Chondrocyte (in vitro differentiated cells): ENCODE data around the gene WDR74. TPM values are rescaled to one million over a fixed set of nuclear protein-coding genes. Genes with fewer than 3 reads are reported as not detected.

Source experiments
- DNase-seq: peaks from one replicate; pipeline ENCODE4 v3.0.0; 2021; ENCODE audit warnings: mixed read lengths, low spot score
- H3K27ac Mint-ChIP-seq: one replicate; pipeline ENCODE4 v1.8.0; 2021; ENCODE audit warnings: mild to moderate bottlenecking, moderate library complexity, mixed read lengths; ENCODE audit not compliant: unreplicated experiment
- H3K27me3 Mint-ChIP-seq: 2 replicates; pipeline ENCODE4 v1.8.0; 2021; ENCODE audit warnings: low read depth, mixed read lengths
- H3K36me3 Mint-ChIP-seq: 2 replicates; pipeline ENCODE4 v1.8.0; 2021; ENCODE audit warnings: low read depth, mixed read lengths
- H3K4me1 Mint-ChIP-seq: 2 replicates; pipeline ENCODE4 v1.8.0; 2021; ENCODE audit warnings: low read depth, mild to moderate bottlenecking, mixed read lengths
- H3K4me3 Mint-ChIP-seq: one replicate; pipeline ENCODE4 v1.8.0; 2021; ENCODE audit warnings: mild to moderate bottlenecking, moderate library complexity, mixed read lengths; ENCODE audit not compliant: unreplicated experiment
- H3K9me3 Mint-ChIP-seq: 2 replicates; pipeline ENCODE4 v1.8.0; 2021; ENCODE audit warnings: low read depth, mixed read lengths
- total RNA-seq: library from RNA; stranded (reverse); gene quantifications from 3 replicates; pipeline ENCODE4 v1.2.1, GENCODE V29; 2021
- TF ChIP-seq, protein P1 (sequence below): fragments of 200-600 bp; sonication (generic); IDR thresholded peaks from 2 replicates; pipeline ENCODE4 v1.5.0; 2021; ENCODE audit warnings: antibody characterized with exemption, mild to moderate bottlenecking, moderate library complexity

WDR74 gene
- total RNA-seq, 1 donor from 2014 or later: 27.9 TPM

DNA sequence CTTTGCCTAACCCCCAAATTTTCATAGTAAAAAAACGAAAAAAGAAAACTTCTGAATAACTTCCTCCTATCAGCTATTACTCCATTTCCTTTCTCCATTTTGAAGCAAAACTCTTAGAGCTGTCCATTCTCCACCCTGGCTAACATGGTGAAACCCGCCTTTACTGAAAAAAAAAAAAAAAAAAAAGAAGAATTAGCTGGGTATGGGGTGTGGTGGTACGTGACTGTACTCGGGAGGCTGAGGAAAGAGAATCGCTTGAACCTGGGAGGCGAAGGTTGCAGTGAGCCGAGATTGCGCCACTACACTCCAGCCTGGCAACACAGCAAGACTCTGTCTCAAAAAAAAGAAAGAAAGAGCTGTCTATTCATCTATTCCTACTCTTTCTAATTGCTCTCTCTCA, 22.8 kb downstream of the WDR74 start:
- no peak for DNase-seq
- TF ChIP-seq, protein P1, sequence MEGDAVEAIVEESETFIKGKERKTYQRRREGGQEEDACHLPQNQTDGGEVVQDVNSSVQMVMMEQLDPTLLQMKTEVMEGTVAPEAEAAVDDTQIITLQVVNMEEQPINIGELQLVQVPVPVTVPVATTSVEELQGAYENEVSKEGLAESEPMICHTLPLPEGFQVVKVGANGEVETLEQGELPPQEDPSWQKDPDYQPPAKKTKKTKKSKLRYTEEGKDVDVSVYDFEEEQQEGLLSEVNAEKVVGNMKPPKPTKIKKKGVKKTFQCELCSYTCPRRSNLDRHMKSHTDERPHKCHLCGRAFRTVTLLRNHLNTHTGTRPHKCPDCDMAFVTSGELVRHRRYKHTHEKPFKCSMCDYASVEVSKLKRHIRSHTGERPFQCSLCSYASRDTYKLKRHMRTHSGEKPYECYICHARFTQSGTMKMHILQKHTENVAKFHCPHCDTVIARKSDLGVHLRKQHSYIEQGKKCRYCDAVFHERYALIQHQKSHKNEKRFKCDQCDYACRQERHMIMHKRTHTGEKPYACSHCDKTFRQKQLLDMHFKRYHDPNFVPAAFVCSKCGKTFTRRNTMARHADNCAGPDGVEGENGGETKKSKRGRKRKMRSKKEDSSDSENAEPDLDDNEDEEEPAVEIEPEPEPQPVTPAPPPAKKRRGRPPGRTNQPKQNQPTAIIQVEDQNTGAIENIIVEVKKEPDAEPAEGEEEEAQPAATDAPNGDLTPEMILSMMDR: no peak
- H3K27ac Mint-ChIP-seq: no peak overlapping the region
- no peaks in the 10 kb centered on the region for H3K27me3 Mint-ChIP-seq
- H3K4me1 Mint-ChIP-seq: no peaks in the 10 kb centered on the region
- H3K36me3 Mint-ChIP-seq: peaks cover 20% of the 10 kb centered on the region
- H3K4me3 Mint-ChIP-seq: no peak overlapping the region
- no peaks in the 10 kb centered on the region for H3K9me3 Mint-ChIP-seq

DNA sequence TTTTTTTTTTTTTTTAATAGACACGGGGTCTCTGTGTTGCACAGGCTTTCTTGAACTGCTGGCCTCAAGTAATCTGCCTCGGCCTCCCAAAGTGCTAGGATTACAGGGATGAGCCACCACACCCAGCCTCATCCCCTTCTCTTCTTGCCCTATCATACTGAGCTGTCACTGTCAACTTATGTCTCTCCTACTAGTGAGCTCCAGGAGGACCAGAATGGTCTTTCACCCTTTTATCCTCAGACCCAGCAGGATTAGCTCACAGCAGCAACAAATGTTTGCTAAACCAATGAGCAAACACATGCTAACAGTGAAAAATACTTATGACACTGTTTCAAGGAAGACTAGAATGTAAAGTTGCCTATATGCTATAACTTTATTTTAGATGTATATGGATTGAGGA, 27.7 kb downstream of the WDR74 start:
- peaks cover 8% of the 10 kb centered on the region for H3K36me3 Mint-ChIP-seq
- no peak overlapping the region for H3K4me3 Mint-ChIP-seq
- no peaks in the 10 kb centered on the region for H3K27me3 Mint-ChIP-seq
- no peak overlapping the region for H3K27ac Mint-ChIP-seq
- DNase-seq: no peak
- no peaks in the 10 kb centered on the region for H3K9me3 Mint-ChIP-seq
- peaks cover 13% of the 10 kb centered on the region for H3K4me1 Mint-ChIP-seq
- TF ChIP-seq, protein P1: no peak

DNA sequence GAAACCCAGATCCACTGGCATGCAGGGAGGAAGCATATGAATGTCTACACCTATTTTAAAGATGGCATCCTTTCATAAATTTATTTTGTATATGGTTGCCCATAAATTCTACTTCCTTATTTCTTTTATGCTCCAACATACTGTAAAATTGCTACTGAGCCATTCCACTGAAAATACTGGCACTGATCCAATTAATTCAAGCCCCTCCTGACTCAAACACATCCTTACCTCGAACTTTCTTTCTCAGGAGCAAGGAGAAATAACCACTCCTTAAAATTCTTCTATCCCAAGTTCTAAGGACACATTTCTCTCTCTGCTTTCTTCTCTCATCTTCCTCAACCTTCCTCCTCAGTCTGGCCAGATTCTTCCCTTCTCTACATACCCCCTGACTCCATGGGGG, 28.6 kb downstream of the WDR74 start:
- DNase-seq: no peak
- Mint-ChIP-seq H3K36me3 (peaks cover 6% of the 10 kb centered on the region), H3K27me3 (no peaks in the 10 kb centered on the region), H3K9me3 (no peaks in the 10 kb centered on the region), H3K27ac (peak overlapping the region; percentile 39), H3K4me1 (peaks cover 21% of the 10 kb centered on the region), H3K4me3 (no peak overlapping the region)
- TF ChIP-seq, protein P1: no peak

DNA sequence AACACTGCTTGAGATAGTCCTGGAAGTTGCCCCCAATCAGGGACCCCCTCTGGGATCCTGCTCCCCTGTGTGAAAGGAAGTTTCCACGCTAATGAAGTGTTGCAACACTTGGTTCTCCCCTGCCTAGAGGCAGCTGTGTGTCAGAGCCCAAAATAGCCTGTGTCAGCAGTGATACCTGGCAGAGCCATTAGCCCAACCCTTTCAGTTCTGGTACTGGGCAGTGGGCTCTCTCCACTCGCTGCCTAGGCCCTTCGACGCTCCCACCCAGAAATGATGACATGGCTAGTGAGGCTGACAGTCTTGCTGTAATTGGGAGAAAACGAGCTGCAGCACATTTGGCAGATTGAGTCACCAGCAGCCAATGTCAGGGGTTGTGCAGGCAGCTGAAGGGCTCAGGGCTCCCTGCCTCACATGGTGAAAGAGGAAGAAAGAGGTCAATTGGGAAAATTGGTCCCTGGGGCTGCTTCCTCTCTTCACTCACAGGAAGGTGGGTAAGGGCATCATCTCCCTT, 32.7 kb downstream of the WDR74 start:
- H3K27ac Mint-ChIP-seq: peak overlapping the region; percentile 89

DNA sequence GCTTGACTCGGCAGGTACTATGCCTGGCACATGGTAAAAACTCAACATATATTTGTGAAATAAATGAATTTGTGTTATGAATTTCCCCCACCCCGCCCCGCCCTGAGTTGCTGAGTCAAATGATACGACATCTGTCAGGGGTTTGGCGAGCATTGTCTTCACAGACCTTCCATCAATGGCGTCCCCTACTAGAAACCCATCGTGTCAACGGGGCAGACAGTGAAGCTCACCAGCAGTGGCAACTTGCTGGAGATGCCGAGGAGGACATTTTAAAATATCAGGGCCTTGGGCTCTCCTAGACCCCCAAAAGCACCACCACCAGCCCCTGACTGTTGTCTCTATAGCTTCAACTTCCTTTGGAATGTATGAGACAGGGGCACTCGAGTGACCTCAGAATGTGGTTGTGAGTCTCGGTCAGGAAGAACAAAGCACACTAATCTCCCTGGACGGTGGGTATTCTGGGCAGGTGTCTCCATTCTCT, 33.4 kb downstream of the WDR74 start:
- no peaks in the 10 kb centered on the region for H3K9me3 Mint-ChIP-seq
- TF ChIP-seq, protein P1: no peak
- peak overlapping the region; percentile 91 for H3K4me3 Mint-ChIP-seq
- no peaks in the 10 kb centered on the region for H3K27me3 Mint-ChIP-seq
- peaks cover 10% of the 10 kb centered on the region for H3K36me3 Mint-ChIP-seq
- peaks cover 33% of the 10 kb centered on the region for H3K4me1 Mint-ChIP-seq
- no peak for DNase-seq
- H3K27ac Mint-ChIP-seq: peak overlapping the region; percentile 95

More for the DNA sequence above, 32.7 kb downstream of the WDR74 start:
- peaks cover 6% of the 10 kb centered on the region for H3K36me3 Mint-ChIP-seq
- H3K27me3 Mint-ChIP-seq: no peaks in the 10 kb centered on the region
- no peaks in the 10 kb centered on the region for H3K9me3 Mint-ChIP-seq
- H3K4me1 Mint-ChIP-seq: peaks cover 33% of the 10 kb centered on the region
- no peak for DNase-seq
- H3K4me3 Mint-ChIP-seq: peak overlapping the region; percentile 91
- TF ChIP-seq, protein P1: no peak
